NCI-H1417 (cell line): ENCODE results near the gene LGALS1.

Source experiments
- DNase-seq, 3 experiments: peaks; one replicate each; lab custom pipeline; 2025; lab: John Stamatoyannopoulos, UW

LGALS1 gene

DNA sequence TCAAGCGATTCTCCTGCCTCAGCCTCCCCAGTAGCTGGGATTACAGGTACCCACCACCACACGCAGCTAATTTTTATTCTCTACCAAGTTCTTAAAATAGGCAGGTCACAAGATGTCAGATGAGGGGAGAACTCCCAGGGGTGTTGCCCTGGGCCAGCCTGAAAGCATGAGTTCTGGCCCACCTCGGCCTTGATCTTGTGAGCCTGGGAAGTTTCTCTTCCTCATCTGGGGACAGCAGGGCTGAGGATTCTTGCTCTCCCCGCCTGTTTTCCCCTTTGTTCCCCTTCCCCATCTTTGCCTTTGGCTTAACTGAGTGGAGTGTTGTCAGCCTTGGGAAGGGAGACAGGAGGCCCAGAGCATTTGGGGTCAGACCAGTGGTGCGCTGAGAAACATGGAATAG lies 13.4 kb upstream of the LGALS1 start:
- DNase-seq, result no peak

DNA sequence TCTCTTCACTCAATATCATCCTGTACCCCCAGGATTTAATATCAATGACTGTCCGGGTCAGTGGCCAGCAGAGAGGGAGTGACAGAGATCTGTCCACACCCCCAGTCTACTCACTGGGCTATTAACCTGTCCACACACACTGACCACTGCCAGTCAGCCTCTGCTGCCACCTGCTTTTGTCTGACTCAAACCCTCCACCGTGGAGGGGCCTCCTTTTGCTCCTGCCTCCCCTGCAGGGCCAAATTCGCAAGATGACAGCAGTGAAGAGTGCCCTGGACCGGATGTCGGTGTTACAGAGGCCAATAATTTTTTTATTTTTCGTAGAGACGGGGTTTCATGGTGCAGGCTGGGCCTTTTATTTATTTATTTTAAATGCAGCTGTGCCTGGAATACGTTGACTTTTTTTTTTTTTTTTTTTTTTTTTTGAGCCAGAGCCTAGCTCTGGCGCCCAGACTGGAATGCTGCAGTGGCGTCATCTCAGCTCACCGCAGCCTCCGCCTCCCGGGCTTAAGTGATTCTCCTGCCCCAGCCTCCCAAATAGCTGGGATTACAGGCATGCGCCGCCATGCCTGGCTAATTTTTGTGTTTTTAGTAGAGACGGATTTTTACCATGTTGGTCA lies 11.8 kb upstream of the LGALS1 start:
- no peak for DNase-seq

- DNase-seq, result no peak
Measured at GRCh38 chr22:37664249-37665101, 11.0 kb upstream of the LGALS1 start.

DNA sequence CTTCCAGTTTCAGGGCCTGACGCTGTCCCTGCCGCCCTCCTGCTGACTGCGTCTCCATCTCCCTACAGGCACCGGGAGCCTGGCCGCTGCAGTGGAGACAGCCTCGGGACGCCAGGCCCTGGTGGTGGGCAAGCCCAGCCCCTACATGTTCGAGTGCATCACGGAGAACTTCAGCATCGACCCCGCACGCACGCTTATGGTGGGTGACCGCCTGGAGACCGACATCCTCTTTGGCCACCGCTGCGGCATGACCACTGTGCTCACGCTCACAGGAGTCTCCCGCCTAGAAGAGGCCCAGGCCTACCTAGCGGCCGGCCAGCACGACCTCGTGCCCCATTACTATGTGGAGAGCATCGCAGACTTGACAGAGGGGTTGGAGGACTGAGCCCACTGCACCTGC lies 9.9 kb upstream of the LGALS1 start:
- DNase-seq, result no peak

DNA sequence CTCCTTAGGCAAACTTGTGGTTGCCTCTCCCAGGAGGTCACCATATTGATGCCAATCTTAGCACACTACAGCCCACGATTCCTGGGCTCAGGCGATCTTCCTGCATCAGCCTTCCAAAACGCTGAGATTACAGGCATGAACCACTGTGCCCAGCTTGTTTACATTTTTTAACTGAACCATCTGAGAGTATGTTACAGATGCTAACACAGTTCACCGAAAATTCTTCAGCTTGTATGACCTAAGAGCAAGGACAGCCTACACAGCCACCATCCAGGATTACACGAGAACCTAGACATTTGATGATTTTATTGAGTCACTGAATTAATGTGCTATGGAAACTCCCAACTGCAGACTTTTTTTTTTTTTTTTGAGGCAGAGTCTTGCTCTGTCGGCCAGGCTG lies 5.8 kb upstream of the LGALS1 start:
- DNase-seq, result no peak

DNA sequence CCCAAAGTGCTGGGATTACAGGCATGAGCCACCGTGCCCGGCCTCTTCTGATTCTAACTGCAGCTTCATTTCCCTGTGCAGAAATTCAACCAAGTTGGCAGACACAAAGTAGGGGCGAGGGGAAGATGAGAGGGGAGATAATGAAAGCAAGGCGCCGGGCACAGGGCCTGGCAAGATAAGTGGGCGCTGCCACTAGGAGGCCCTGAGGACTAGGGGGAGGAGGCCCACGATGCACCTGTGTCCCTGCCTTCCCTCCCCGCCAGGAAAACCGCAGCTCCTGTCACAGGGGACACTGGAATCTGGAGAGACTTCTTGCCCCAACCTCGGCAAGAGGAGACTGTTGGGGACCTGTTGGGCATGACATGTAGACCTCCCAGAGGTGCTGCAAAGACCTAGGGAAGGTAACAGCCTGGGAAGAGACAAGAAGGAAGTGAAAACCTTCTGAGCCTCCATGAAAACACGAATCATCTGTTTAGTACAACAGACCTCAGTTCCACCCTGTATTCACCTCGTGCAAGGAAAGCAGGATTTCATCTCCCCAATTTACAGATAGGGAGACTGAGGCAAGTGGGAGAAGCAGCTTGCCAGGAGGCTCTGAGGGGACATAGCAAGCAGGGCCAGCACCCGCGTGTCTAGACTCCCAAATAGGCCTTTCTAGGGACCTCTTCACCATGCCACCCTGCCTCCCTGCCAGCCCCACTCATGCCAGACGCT lies 3.1 kb upstream of the LGALS1 start:
- DNase-seq, result no peak

- no peak for DNase-seq
Measured at GRCh38 chr22:37672920-37673455, 2.4 kb upstream of the LGALS1 start.

DNA sequence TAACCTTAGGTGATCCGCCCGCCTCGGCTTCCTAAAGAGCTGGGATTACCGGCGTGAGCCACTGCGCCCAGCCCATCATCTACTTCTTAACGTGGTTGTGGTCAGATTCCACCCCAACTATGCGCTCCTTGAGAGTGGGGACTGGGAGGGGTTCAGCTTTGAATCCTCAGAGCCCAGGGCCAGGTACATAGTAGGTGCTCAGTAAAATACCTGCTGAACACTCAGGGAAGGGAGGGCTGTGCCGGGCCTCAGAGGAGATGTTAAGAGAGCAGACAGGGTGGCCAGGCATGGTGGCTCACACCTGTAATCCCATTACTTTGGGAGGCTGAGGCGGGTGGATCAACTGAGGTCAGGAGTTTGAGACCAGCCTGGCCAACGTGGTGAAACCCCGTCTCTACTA lies 1.2 kb upstream of the LGALS1 start:
- no peak for DNase-seq

- no peak for DNase-seq
Measured at GRCh38 chr22:37675930-37676735, 697 bp downstream of the LGALS1 start.

DNA sequence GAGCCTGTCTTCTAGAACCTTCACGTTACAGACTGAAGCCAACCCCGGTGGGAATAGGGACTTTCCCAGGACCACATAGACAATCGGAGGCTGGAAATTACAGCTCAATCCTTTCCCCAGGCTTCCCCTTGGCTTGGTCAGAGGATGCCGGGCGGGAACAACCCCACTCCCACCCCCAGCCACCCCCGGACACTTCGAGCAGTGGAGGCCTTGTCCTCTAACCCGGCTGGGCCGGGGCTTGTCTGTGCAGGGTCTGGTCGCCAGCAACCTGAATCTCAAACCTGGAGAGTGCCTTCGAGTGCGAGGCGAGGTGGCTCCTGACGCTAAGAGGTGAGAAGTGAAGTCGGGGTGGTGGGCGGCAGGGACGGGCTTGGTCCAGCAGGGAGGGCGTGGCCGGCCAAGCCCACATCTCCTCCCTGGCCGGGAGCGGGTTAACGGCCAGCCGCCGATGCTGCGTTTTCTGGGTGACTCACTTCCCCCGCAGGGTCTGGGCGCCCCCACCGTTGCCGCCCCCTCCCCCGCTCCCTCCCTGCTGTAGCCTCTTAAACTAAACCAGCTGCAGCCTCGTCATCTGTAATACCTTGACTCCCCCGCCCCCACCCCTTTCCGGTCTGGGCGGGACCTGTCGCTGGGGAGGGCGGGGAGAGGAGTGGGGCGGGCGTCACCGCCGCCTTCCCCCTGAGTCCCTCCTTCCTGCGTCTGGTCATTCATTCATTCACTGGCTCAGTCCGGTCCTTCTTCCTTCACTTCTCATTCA lies 1.5 kb downstream of the LGALS1 start:
- peak; percentile 46 to 69 (median 55) for DNase-seq

DNA sequence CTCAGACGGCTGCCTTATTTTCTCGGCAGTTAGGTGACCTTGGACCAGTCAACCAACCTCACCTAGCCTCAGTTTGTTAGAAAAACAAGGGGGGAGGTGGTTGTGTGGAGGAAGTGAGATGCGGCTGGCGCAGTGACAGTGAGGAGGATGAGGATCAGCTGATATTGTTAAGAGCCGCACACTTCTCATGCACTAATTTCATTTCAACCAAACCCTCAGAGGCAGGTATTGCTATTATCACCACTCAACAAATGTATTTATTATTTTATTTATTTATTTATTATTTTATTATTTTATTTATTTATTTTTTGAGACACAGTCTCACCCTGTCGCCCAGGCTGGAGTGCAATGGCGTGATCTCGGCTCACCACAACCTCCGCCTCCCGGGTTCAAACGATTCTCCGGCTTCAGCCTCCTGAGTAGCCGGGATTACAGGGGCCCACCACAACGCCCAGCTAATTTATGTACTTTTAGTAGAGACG lies 2.1 kb downstream of the LGALS1 start:
- no peak for DNase-seq

GRCh38 chr22:37678372-37678771 lies 2.9 kb downstream of the LGALS1 start:
- DNase-seq, result no peak

DNA sequence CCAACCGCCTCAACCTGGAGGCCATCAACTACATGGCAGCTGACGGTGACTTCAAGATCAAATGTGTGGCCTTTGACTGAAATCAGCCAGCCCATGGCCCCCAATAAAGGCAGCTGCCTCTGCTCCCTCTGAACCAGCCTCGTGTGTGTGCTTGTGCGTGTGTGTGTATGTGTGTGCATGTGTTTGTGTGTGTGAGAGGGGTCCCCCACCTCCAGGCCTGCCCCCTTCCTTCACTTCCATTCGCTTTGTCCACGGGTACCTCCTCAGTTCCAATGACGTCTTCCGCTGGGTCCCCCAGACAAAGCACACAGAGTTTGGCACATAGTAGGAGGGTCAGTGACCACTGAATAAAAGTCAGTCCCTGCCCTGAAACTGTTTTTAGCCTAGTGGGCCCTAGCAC lies 4.2 kb downstream of the LGALS1 start:
- DNase-seq, result no peak

DNA sequence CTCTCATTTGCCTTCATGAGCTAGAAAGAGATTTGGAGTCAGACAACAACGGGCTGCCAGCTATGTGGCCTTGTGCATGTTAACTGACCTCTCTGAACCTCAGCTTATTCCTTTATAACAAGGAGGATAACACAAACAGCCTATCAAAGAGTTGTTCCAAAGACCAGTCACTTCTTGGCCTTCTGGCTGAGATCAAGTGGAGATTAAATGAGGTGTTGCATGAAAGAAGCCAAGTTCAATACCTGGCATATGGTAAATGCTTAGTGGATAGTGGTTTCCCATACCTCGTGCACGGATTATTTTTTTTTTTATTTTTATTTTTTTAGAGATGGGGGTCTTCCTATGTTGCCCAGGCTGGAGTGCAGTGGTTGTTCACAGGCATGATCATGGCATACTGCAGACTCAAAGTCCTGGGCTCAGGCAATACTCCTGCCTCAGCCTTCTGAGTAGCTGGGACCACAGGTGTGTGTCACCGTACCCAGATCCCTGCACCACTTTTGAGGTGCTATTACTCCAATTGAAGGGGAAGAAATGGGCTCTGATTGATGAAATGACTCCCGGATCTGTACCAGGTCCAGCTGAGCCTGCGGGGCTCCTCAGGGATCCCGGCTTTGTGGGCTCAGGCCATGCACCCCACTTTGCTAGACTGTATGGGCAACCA lies 4.9 kb downstream of the LGALS1 start:
- no peak for DNase-seq

- DNase-seq, result no peak
Measured at GRCh38 chr22:37681001-37681424, 5.6 kb downstream of the LGALS1 start.

GRCh38 chr22:37681556-37682049 lies 6.2 kb downstream of the LGALS1 start:
- peak; percentile 25 to 56 (median 49) for DNase-seq

- DNase-seq, result no peak
Measured at GRCh38 chr22:37684803-37685615, 9.6 kb downstream of the LGALS1 start.

GRCh38 chr22:37686002-37686982 lies 10.9 kb downstream of the LGALS1 start, which contains the start of gene NOL12:
Gene NOL12, plus strand, starts transcription at chr22:37686343. Its CDS starts 50 bp downstream, at chr22:37686393.
- DNase-seq, result peak; percentile 85 to 93 (median 87)
